Vagina (tissue), 2 donors: ENCODE measurements around the gene CLIC3. TPM values are rescaled to one million over a fixed set of nuclear protein-coding genes. Genes with fewer than 3 reads are reported as not detected.

Source experiments
- DNase-seq, 2 donors: peaks; one replicate each; pipeline ENCODE4 v3.0.0-alpha.2; 2017; ENCODE audit errors: extremely low spot score in 2 of 2
- H3K27ac ChIP-seq: fragments of 200-600 bp; sonication (generic); one replicate; pipeline ENCODE4 v1.5.1; 2019
- H3K27me3 ChIP-seq: fragments of 200-600 bp; sonication (generic); one replicate; pipeline ENCODE4 v1.5.1; 2019
- H3K36me3 ChIP-seq, 2 donors: fragments of 200-600 bp; sonication (generic); one replicate each; pipeline ENCODE4 v1.5.1; 2017 to 2019
- H3K4me1 ChIP-seq: fragments of 200-600 bp; sonication (generic); one replicate; pipeline ENCODE4 v1.5.1; 2019
- H3K4me3 ChIP-seq, 2 donors: fragments of 200-600 bp; sonication (generic); 1 replicate in 1 of 2; 2 replicates in 1 of 2; pipeline ENCODE4 v1.5.1; 2016 to 2019
- H3K9me3 ChIP-seq: fragments of 200-600 bp; sonication (generic); one replicate; pipeline ENCODE4 v1.5.1; 2019
- POLR2A ChIP-seq, 2 donors: fragments of 450-650 bp; IDR thresholded peaks; one replicate each; pipeline ENCODE4 v1.6.1; 2017; ENCODE audit warnings: antibody characterized with exemption in 2 of 2, mild to moderate bottlenecking in 2 of 2, moderate library complexity in 2 of 2
- POLR2AphosphoS5 ChIP-seq, 2 donors: sonication (generic); formaldehyde crosslinking; IDR thresholded peaks; one replicate each; pipeline ENCODE4 v1.9.0; 2017; ENCODE audit warnings: antibody characterized with exemption in 2 of 2, mild to moderate bottlenecking in 2 of 2, low read depth in 1 of 2; ENCODE audit not compliant: insufficient read depth in 1 of 2
- intact Hi-C: fragments of 100-400 bp; cut with DNase I; formaldehyde crosslinking; loops from one replicate; pipeline ENCODE4 v1.15.1; 2023
- total RNA-seq: library from RNA; depleted of rRNA; stranded (reverse); fragments of >200 nt; gene quantifications from one replicate; pipeline ENCODE4 v1.2.3, GENCODE V29; 2016
- TF ChIP-seq, protein P1 (sequence below), 3 experiments: fragments of 450-650 bp in 2 of 3; fragments of 200-600 bp in 1 of 3; sonication (generic) in 1 of 3; IDR thresholded peaks; one replicate each; pipeline ENCODE4 v1.5.1; 2017 to 2019; ENCODE audit warnings: antibody characterized with exemption in 3 of 3, mild to moderate bottlenecking in 2 of 3, moderate library complexity in 2 of 3

Gene CLIC3
- total RNA-seq, 1 donor from 2014 or later, result 23.6 TPM

DNA sequence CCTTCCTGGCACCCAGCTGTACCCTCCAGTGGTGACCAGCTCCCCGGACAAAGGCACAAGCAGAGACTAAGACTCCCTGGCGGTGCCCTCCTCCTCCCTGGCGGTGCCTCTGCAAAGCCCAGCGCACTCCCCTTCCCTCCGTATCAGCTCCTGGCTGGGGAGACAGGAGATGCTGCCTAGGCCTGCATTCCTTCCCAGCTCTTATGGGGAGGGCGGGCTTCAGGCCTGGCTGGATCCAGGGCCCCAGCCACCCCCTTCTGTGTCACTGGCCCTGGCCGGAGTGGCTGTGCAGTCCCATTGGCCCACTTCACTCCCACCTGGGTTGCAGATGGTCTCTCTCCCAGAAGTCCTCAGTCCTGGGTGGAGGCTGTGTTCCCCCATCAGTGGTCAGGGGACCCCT, 37.9 kb downstream of the CLIC3 start:
- Histone ChIP-seq H3K27me3 (no peaks in the 10 kb centered on the region), H3K4me3 (no peak overlapping the region), H3K36me3 (no peaks in the 10 kb centered on the region), H3K4me1 (peaks cover 15% of the 10 kb centered on the region), H3K9me3 (no peaks in the 10 kb centered on the region), H3K27ac (no peak overlapping the region)
- no peak for DNase-seq
- TF ChIP-seq POLR2AphosphoS5 (IDR thresholded peaks at IDR 0.05; ENCODE audit: insufficient read depth in 1 of 2, low read depth in 1 of 2) (no peak), POLR2A (IDR thresholded peaks at IDR 0.05) (no peak)
- TF ChIP-seq, protein P1, sequence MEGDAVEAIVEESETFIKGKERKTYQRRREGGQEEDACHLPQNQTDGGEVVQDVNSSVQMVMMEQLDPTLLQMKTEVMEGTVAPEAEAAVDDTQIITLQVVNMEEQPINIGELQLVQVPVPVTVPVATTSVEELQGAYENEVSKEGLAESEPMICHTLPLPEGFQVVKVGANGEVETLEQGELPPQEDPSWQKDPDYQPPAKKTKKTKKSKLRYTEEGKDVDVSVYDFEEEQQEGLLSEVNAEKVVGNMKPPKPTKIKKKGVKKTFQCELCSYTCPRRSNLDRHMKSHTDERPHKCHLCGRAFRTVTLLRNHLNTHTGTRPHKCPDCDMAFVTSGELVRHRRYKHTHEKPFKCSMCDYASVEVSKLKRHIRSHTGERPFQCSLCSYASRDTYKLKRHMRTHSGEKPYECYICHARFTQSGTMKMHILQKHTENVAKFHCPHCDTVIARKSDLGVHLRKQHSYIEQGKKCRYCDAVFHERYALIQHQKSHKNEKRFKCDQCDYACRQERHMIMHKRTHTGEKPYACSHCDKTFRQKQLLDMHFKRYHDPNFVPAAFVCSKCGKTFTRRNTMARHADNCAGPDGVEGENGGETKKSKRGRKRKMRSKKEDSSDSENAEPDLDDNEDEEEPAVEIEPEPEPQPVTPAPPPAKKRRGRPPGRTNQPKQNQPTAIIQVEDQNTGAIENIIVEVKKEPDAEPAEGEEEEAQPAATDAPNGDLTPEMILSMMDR (IDR thresholded peaks at IDR 0.05), result no peak
- intact Hi-C loops, result no loop called here

DNA sequence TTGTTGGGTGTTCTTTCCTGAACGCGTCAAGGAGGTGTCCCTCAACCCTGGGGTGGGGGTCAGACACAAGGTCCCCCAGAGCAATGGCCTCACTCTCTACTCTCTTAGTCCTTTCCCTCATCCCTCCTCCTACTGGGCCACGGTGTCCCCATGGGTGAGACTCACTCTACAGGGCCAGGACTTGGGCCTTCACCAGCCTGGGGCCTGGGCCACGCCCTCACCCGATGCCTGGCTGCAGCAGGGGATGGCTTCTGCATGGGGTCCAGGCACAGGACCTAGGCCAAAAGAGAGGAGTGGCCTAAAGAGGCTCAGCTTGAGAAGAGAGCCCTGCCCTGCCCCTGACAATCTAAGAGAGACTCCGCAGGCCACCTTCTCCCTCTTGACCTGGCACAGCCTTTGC, 38.5 kb downstream of the CLIC3 start:
- Histone ChIP-seq H3K4me3 (no peak overlapping the region), H3K27me3 (no peaks in the 10 kb centered on the region), H3K4me1 (peaks cover 15% of the 10 kb centered on the region), H3K27ac (no peak overlapping the region), H3K36me3 (no peaks in the 10 kb centered on the region), H3K9me3 (no peaks in the 10 kb centered on the region)
- intact Hi-C loops, result no loop called here
- TF ChIP-seq, protein P1 (IDR thresholded peaks at IDR 0.05), result no peak
- DNase-seq, result no peak

DNA sequence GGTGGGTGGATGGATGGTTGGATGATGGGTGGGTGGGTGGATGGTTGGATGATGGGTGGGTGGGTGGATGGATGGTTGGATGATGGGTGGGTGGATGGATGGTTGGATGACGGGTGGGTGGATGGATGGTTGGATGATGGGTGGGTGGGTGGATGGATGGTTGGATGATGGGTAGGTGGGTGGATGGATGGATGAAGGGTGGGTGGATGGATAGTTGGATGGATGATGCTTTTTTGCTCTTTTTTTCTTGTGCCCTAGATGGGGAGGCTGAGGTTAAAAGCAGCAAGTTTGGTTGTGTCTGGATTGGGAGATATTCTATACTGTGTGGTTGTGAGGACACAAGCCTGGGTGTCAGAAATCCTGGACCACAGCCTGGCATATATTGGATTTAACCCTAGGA, 38.9 kb downstream of the CLIC3 start:
- Histone ChIP-seq H3K27me3 (no peaks in the 10 kb centered on the region), H3K36me3 (no peaks in the 10 kb centered on the region), H3K27ac (no peak overlapping the region), H3K4me3 (no peak overlapping the region), H3K9me3 (no peaks in the 10 kb centered on the region), H3K4me1 (peaks cover 16% of the 10 kb centered on the region)
- TF ChIP-seq, protein P1 (IDR thresholded peaks at IDR 0.05), result no peak
- TF ChIP-seq POLR2A (IDR thresholded peaks at IDR 0.05) (no peak), POLR2AphosphoS5 (IDR thresholded peaks at IDR 0.05; ENCODE audit: insufficient read depth in 1 of 2, low read depth in 1 of 2) (no peak)
- intact Hi-C loops, result no loop called here
- no peak for DNase-seq

DNA sequence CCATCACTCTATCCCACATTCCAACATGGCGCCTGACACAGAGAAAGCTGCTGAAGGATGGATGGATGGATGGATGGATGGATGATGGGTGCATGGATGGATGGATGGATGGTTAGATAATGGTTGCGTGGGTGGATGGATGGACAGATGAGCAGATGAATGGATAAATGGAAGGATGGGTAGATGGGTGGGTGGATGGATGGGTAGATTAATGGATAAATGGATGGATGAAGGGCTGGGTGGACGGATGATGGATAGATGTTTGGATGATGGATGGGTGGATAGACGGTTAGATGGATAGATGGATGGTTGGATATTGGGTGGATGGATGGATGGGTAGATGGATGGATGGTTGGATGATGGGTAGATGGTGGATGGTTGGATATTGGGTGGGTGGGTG, 39.8 kb downstream of the CLIC3 start:
- no peak for TF ChIP-seq POLR2AphosphoS5 (IDR thresholded peaks at IDR 0.05; ENCODE audit: insufficient read depth in 1 of 2, low read depth in 1 of 2)
- TF ChIP-seq POLR2A (IDR thresholded peaks at IDR 0.05), result no peak
- TF ChIP-seq, protein P1 (IDR thresholded peaks at IDR 0.05), result no peak
- intact Hi-C loops, result no loop called here
- DNase-seq, result no peak
- Histone ChIP-seq H3K36me3 (no peaks in the 10 kb centered on the region), H3K4me1 (peaks cover 19% of the 10 kb centered on the region), H3K27me3 (no peaks in the 10 kb centered on the region), H3K9me3 (no peaks in the 10 kb centered on the region), H3K4me3 (no peak overlapping the region), H3K27ac (no peak overlapping the region)

DNA sequence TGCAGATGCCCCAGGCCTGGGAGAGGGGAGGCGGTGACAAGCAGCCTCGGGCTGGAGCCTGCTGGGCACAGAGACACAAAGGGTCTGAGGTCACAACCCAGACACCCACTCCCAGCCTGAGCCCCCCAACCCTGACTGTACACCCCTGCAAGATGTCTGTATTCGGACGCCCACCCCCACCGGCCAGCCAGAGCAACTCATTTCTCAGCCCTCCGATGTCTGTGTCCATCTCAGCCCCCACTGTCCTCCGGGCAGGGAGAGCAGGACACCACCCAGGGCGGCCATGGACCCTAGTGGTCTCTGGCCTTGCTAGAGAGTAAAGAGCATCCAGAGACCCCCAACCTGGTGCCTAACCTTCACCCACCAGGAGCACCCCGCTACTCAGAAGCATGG, 40.4 kb downstream of the CLIC3 start:
- no peaks in the 10 kb centered on the region for H3K27me3 ChIP-seq
- DNase-seq, result no peak
- no peaks in the 10 kb centered on the region for H3K9me3 ChIP-seq
- intact Hi-C loops, result no loop called here
- H3K27ac ChIP-seq, result no peak overlapping the region
- H3K36me3 ChIP-seq, result no peaks in the 10 kb centered on the region
- H3K4me1 ChIP-seq, result peaks cover 16% of the 10 kb centered on the region
- H3K4me3 ChIP-seq, result no peak overlapping the region
- TF ChIP-seq POLR2A (IDR thresholded peaks at IDR 0.05) (no peak), POLR2AphosphoS5 (IDR thresholded peaks at IDR 0.05; ENCODE audit: insufficient read depth in 1 of 2, low read depth in 1 of 2) (no peak)
- TF ChIP-seq, protein P1 (IDR thresholded peaks at IDR 0.05), result no peak
